Measurements from ENCODE around the gene MT1A. TPM values are rescaled to one million over a fixed set of nuclear protein-coding genes. Genes with fewer than 3 reads are reported as not detected.

MT1A gene
- polyA plus RNA-seq, 1 of the 3 experiments (the other 2 are of a cell fraction) = 5.4 TPM

GRCh38 chr16:56683424-56684172 lies 45.1 kb downstream of the MT1A start:
- Histone ChIP-seq H3K36me3 (replicated peaks in 1 of 2; ENCODE audit: control insufficient read depth in 1 of 2, insufficient read depth in 2 of 2, low read length in 1 of 2) (no peaks in the 10 kb centered on the region), H3K9me2 (no peaks in the 10 kb centered on the region), H2AFZ (ENCODE audit: low read depth) (no peak overlapping the region), H3K9ac (no peak overlapping the region), H3K4me1 (ENCODE audit: control insufficient read depth in 1 of 2, insufficient read depth in 2 of 2, low read depth in 1 of 2, low read length in 1 of 2) (peaks cover 0 to 26% of the 10 kb centered on the region in 2 experiments; a peak in 2 of 4 replicates), H3K79me2 (ENCODE audit: insufficient read depth) (peaks cover 9% of the 10 kb centered on the region; the same call in 1 of the 2 replicates), H4K20me1 (ENCODE audit: insufficient read depth) (no peaks in the 10 kb centered on the region), H3K9me3 (no peaks in the 10 kb centered on the region), H3K27ac (ENCODE audit: low read depth in 2 of 2, low read length in 1 of 2) (no peak overlapping the region), H3K4me2 (peak overlapping the region; percentile 93), H3K27me3 (ENCODE audit: insufficient read depth) (no peaks in the 10 kb centered on the region), H3K4me3 (ENCODE audit: low read depth in 2 of 2, low read length in 1 of 2) (peak overlapping the region in 1 of 2 experiments; percentile 69; a peak in 3 of 4 replicates), H3F3A (replicated peaks; ENCODE audit: insufficient read depth) (no peaks in the 10 kb centered on the region)
- WGBS (ENCODE audit: low lambda C conversion rate) = 84% methylated on average over 5 of the region's 5 CpGs
- ChIA-PET POLR2A (interaction anchor here (1.5 to 1.9 kb wide), 2 partner anchors 58 to 73 kb away, joined by 3 to 6 read pairs; partner anchors contain the start of gene MT1E), CTCF (interaction anchor here (0.9 to 6.1 kb wide), 5 partner anchors 12 to 83 kb away, joined by 3 to 41 read pairs (median 6); no protein-coding TSS in a partner anchor)
- no peak for DNase-seq
- TF ChIP-seq NFIC (IDR thresholded peaks at IDR 0.05; ENCODE audit: borderline replicate concordance) (no peak), RFX5 (IDR thresholded peaks at IDR 0.05; ENCODE audit: low read length) (no peak), IRF3 (IDR thresholded peaks at IDR 0.05; ENCODE audit: low read depth, low read length) (no peak)

- Histone ChIP-seq H3F3A (replicated peaks; ENCODE audit: insufficient read depth) (no peaks in the 10 kb centered on the region), H3K79me2 (ENCODE audit: insufficient read depth) (peaks cover 9% of the 10 kb centered on the region; the same call in 1 of the 2 replicates), H4K20me1 (ENCODE audit: insufficient read depth) (no peaks in the 10 kb centered on the region), H3K9me3 (no peaks in the 10 kb centered on the region), H3K27ac (ENCODE audit: low read depth in 2 of 2, low read length in 1 of 2) (no peak overlapping the region), H3K4me3 (ENCODE audit: low read depth in 2 of 2, low read length in 1 of 2) (no peak overlapping the region), H3K9ac (no peak overlapping the region), H2AFZ (ENCODE audit: low read depth) (no peak overlapping the region), H3K36me3 (replicated peaks in 1 of 2; ENCODE audit: control insufficient read depth in 1 of 2, insufficient read depth in 2 of 2, low read length in 1 of 2) (no peaks in the 10 kb centered on the region), H3K9me2 (no peaks in the 10 kb centered on the region), H3K4me1 (ENCODE audit: control insufficient read depth in 1 of 2, insufficient read depth in 2 of 2, low read depth in 1 of 2, low read length in 1 of 2) (peaks cover 0 to 26% of the 10 kb centered on the region in 2 experiments; a peak in 2 of 4 replicates), H3K4me2 (peak overlapping the region; percentile 93; the same call in 1 of the 2 replicates), H3K27me3 (ENCODE audit: insufficient read depth) (no peaks in the 10 kb centered on the region)
- CTCF ChIA-PET = interaction anchor here (0.9 to 6.1 kb wide), 5 partner anchors 10 to 83 kb away, joined by 3 to 41 read pairs (median 6); no protein-coding TSS in a partner anchor
- 67% methylated on average over 2 of the region's 4 CpGs for WGBS (ENCODE audit: low lambda C conversion rate)
- no peak for TF ChIP-seq JUND (IDR thresholded peaks at IDR 0.05)
- POLR2A ChIA-PET = no interaction called here
- DNase-seq = no peak
These were observed 45.9 kb downstream of the MT1A start for GRCh38 chr16:56684256-56684925.

DNA sequence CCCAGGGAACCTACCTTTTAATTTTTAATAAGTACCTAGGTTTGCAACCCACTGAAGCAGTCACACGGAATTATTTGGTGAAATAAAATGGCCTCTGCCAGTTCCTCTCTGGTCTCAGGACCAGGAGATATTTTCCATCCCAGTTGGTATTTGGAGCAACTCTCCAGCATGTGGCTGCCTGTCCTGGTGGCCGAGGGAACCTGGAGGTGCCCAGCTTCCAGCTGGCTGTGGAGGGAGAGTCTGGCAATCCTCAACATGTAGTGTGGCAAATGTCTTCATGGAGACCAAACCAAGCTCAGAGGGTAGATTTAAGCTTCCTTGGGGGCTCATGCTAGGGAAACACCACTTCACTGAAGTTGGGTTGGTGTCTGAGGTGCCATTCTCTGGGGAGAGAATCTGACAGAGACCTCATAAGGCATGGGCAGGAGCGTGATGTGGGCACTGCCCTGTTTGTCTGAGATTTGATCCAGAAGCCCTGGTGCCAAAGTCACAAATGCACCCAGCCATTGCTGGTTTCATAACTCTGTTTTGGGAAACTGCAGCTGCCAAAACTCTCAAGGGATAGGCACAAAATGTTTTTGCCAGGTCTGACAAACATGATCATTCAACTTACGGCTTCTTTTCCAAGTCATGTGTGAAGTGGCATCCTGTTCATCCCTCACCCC lies 46.6 kb downstream of the MT1A start:
- Histone ChIP-seq H3K36me3 (replicated peaks in 1 of 2; ENCODE audit: control insufficient read depth in 1 of 2, insufficient read depth in 2 of 2, low read length in 1 of 2) (no peaks in the 10 kb centered on the region), H3K9me3 (no peaks in the 10 kb centered on the region), H3K27me3 (ENCODE audit: insufficient read depth) (no peaks in the 10 kb centered on the region), H3K4me2 (no peak overlapping the region), H3K79me2 (ENCODE audit: insufficient read depth) (peaks cover 9% of the 10 kb centered on the region; the same call in 1 of the 2 replicates), H3F3A (replicated peaks; ENCODE audit: insufficient read depth) (no peaks in the 10 kb centered on the region), H3K27ac (ENCODE audit: low read depth in 2 of 2, low read length in 1 of 2) (no peak overlapping the region), H2AFZ (ENCODE audit: low read depth) (no peak overlapping the region), H4K20me1 (ENCODE audit: insufficient read depth) (no peaks in the 10 kb centered on the region), H3K4me1 (ENCODE audit: control insufficient read depth in 1 of 2, insufficient read depth in 2 of 2, low read depth in 1 of 2, low read length in 1 of 2) (peaks cover 0 to 26% of the 10 kb centered on the region in 2 experiments; a peak in 2 of 4 replicates), H3K9me2 (no peaks in the 10 kb centered on the region), H3K4me3 (ENCODE audit: low read depth in 2 of 2, low read length in 1 of 2) (no peak overlapping the region), H3K9ac (no peak overlapping the region)
- no peak for DNase-seq
- POLR2A ChIA-PET = no interaction called here
- CTCF ChIA-PET = interaction anchor here (0.9 to 6.1 kb wide), 3 partner anchors 11 to 17 kb away, joined by 3 to 41 read pairs (median 3); no protein-coding TSS in a partner anchor
- 97% methylated on average over 3 of the region's 4 CpGs for WGBS (ENCODE audit: low lambda C conversion rate)
- TF ChIP-seq TCF12 (IDR thresholded peaks at IDR 0.05) (no peak), FOXJ3 (CRISPR knock-in tag; IDR thresholded peaks at IDR 0.05) (no peak), USF2 (IDR thresholded peaks at IDR 0.05; ENCODE audit: borderline replicate concordance, low read depth, low read length) (no peak), MEF2A (IDR thresholded peaks at IDR 0.05; ENCODE audit: borderline replicate concordance, low read depth) (no peak), RFX5 (IDR thresholded peaks at IDR 0.05; ENCODE audit: low read length) (no peak), REST (IDR thresholded peaks at IDR 0.05; ENCODE audit: low read depth, low read length) (no peak), RXRA (IDR thresholded peaks at IDR 0.05; ENCODE audit: borderline replicate concordance, low read depth) (no peak), TEAD4 (IDR thresholded peaks at IDR 0.05; ENCODE audit: borderline replicate concordance, insufficient read depth) (no peak), NFIC (IDR thresholded peaks at IDR 0.05; ENCODE audit: borderline replicate concordance) (no peak), RAD21 (IDR thresholded peaks at IDR 0.05; ENCODE audit: low read length) (no peak)

Measured in SK-N-SH (cell line).